Transverse colon (tissue), 4 donors: ENCODE results near the gene TRIP10. TPM values are rescaled to one million over a fixed set of nuclear protein-coding genes. Genes with fewer than 3 reads are reported as not detected.

Experiments used
- DNase-seq: peaks from one replicate; pipeline ENCODE4 v3.0.0-alpha.2; 2019
- H3K27ac ChIP-seq, 4 donors: fragments of 200-600 bp; sonication (generic); 2 replicates each; pipeline ENCODE4 v1.5.1; 2016 to 2018; ENCODE audit warnings: inconsistent platforms in 4 of 4
- H3K27me3 ChIP-seq: fragments of 200-600 bp; sonication (generic); 2 replicates; pipeline ENCODE4 v1.5.1; 2017; ENCODE audit warnings: inconsistent platforms
- H3K36me3 ChIP-seq, 4 donors: fragments of 200-600 bp; sonication (generic); 2 replicates each; pipeline ENCODE4 v1.5.1; 2017 to 2019; ENCODE audit warnings: inconsistent platforms in 4 of 4
- H3K4me1 ChIP-seq, 4 donors: fragments of 200-600 bp; sonication (generic); 2 replicates each; pipeline ENCODE4 v1.5.1; 2017 to 2020; ENCODE audit warnings: inconsistent platforms in 4 of 4
- H3K4me3 ChIP-seq, 4 donors: fragments of 200-600 bp; sonication (generic); 1 replicate in 1 of 4; 2 replicates in 3 of 4; pipeline versions ENCODE4 v1.5.1 to v1.6.1; 2017 to 2019; ENCODE audit warnings: inconsistent platforms in 4 of 4
- H3K9me3 ChIP-seq, 2 donors: fragments of 200-600 bp; sonication (generic); 2 replicates each; pipeline ENCODE4 v1.5.1; 2017 to 2019; ENCODE audit warnings: inconsistent platforms in 2 of 2
- EP300 ChIP-seq: sonication (generic); formaldehyde crosslinking; IDR thresholded peaks from one replicate; pipeline ENCODE4 v1.6.1; 2017; ENCODE audit warnings: antibody characterized with exemption, low read depth
- POLR2A ChIP-seq: fragments of 450-650 bp; IDR thresholded peaks from one replicate; pipeline ENCODE4 v1.6.1; 2016; ENCODE audit warnings: antibody characterized with exemption, mild to moderate bottlenecking, moderate library complexity
- POLR2AphosphoS5 ChIP-seq, 3 donors: sonication (generic); formaldehyde crosslinking; IDR thresholded peaks; one replicate each; pipeline ENCODE4 v1.6.1; 2016; ENCODE audit warnings: antibody characterized with exemption in 3 of 3
- WGBS, 2 donors: methylation state at CpG; one replicate each; pipeline ENCODE4 v1.1.5; 2018; ENCODE audit warnings: low coverage in 1 of 2; 5-methylcytosine and 5-hydroxymethylcytosine counted together
- in situ Hi-C, 4 donors: fragments of 200-750 bp; cut with MboI; loops; one replicate each; pipeline versions ENCODE4 v1.15.0 to v1.15.1; 2017; ENCODE audit warnings: low sequenced_read_pairs in 3 of 4, low pct_ligation_motif_present in 1 of 4, low pct_unique_long_range_greater_than_20kb in 1 of 4
- intact Hi-C: fragments of 100-400 bp; cut with DNase I; formaldehyde crosslinking; loops from one replicate; pipeline ENCODE4 v1.15.1; 2023; ENCODE audit warnings: low total_unique reads
- total RNA-seq, 4 donors: library from RNA; depleted of rRNA; stranded (reverse); fragments of >200 nt; gene quantifications; one replicate each; pipeline ENCODE4 v1.1.0, GENCODE V29; 2016
- TF ChIP-seq, protein P1 (sequence below), 5 experiments: fragments of 200-600 bp in 3 of 5; fragments of 450-650 bp in 2 of 5; sonication (generic) in 3 of 5; IDR thresholded peaks; 1 replicate in 2 of 5; 2 replicates in 3 of 5; pipeline ENCODE4 v1.5.1; 2016 to 2017; ENCODE audit warnings: antibody characterized with exemption in 5 of 5, inconsistent platforms in 3 of 5, mild to moderate bottlenecking in 2 of 5, moderate library complexity in 1 of 5

Gene TRIP10
- total RNA-seq, 4 donors from 2014 or later, result 55.5 to 227 (median 78.8) TPM

DNA sequence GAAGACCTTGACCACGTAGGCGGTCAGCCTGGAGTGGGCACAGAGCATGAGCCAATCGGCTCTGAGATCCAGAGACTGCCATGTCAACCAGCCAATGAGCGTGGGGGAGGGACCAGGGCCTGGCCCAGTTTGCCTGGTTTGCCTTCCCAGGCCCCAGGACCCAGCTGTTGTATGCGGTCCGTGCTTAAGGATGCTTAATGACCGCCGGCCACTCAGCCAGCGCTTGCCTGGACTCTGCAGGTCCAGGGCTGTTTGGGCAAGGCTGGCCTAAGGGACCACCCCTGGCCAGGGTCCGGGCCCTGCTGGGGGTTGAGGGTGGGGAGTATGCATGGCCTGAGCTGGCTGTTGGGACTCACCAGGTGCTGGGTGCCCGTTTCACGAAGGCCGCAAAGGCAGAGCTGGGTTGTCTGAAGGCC lies 46.4 kb upstream of the TRIP10 start:
- intact Hi-C loops (no loop called here), in situ Hi-C loops (no loop called here)
- H3K4me3 ChIP-seq, result no peak overlapping the region
- WGBS, 2 donors, result 88 to 93% methylated on average over 3 to 13 of the region's 13 CpGs
- H3K27me3 ChIP-seq, result no peaks in the 10 kb centered on the region
- no peak overlapping the region for H3K27ac ChIP-seq
- no peaks in the 10 kb centered on the region for H3K9me3 ChIP-seq
- DNase-seq, result no peak
- TF ChIP-seq POLR2AphosphoS5 (IDR thresholded peaks at IDR 0.05) (no peak), EP300 (no peak), POLR2A (no peak)
- TF ChIP-seq, protein P1, sequence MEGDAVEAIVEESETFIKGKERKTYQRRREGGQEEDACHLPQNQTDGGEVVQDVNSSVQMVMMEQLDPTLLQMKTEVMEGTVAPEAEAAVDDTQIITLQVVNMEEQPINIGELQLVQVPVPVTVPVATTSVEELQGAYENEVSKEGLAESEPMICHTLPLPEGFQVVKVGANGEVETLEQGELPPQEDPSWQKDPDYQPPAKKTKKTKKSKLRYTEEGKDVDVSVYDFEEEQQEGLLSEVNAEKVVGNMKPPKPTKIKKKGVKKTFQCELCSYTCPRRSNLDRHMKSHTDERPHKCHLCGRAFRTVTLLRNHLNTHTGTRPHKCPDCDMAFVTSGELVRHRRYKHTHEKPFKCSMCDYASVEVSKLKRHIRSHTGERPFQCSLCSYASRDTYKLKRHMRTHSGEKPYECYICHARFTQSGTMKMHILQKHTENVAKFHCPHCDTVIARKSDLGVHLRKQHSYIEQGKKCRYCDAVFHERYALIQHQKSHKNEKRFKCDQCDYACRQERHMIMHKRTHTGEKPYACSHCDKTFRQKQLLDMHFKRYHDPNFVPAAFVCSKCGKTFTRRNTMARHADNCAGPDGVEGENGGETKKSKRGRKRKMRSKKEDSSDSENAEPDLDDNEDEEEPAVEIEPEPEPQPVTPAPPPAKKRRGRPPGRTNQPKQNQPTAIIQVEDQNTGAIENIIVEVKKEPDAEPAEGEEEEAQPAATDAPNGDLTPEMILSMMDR (IDR thresholded peaks at IDR 0.05), result no peak
- H3K36me3 ChIP-seq, result no peaks in the 10 kb centered on the region
- H3K4me1 ChIP-seq, result no peaks in the 10 kb centered on the region

- H3K36me3 ChIP-seq, result no peaks in the 10 kb centered on the region
- no peaks in the 10 kb centered on the region for H3K9me3 ChIP-seq
- no peak overlapping the region for H3K27ac ChIP-seq
- TF ChIP-seq POLR2A (no peak), EP300 (no peak), POLR2AphosphoS5 (IDR thresholded peaks at IDR 0.05) (no peak)
- TF ChIP-seq, protein P1 (IDR thresholded peaks at IDR 0.05), result no peak
- DNase-seq, result no peak
- in situ Hi-C loops (no loop called here), intact Hi-C loops (no loop called here)
- H3K4me3 ChIP-seq, result no peak overlapping the region
- WGBS, 2 donors, result 68% methylated on average over 6 of the region's 7 CpGs; no CpG with 5 or more reads in 1 of the 2 donors
- H3K27me3 ChIP-seq, result no peaks in the 10 kb centered on the region
- no peaks in the 10 kb centered on the region for H3K4me1 ChIP-seq
Observed at GRCh38 chr19:6693681-6694080, 45.8 kb upstream of the TRIP10 start.

- Histone ChIP-seq H3K9me3 (no peaks in the 10 kb centered on the region), H3K36me3 (no peaks in the 10 kb centered on the region), H3K4me1 (no peaks in the 10 kb centered on the region), H3K4me3 (no peak overlapping the region), H3K27ac (no peak overlapping the region), H3K27me3 (no peaks in the 10 kb centered on the region)
- DNase-seq, result no peak
- WGBS, 2 donors, result 85 to 96% methylated on average over 4 to 25 of the region's 25 CpGs
- in situ Hi-C loops, result no loop called here
- TF ChIP-seq EP300 (no peak), POLR2A (no peak), POLR2AphosphoS5 (IDR thresholded peaks at IDR 0.05) (no peak)
- TF ChIP-seq, protein P1 (IDR thresholded peaks at IDR 0.05), result no peak
- intact Hi-C loops, result no loop called here
Observed at GRCh38 chr19:6694147-6694815, 45.2 kb upstream of the TRIP10 start.

- WGBS, 2 donors, result 89% methylated on average over 18 of the region's 18 CpGs; no CpG with 5 or more reads in 1 of the 2 donors
- H3K27ac ChIP-seq, result no peak overlapping the region
- intact Hi-C loops (no loop called here), in situ Hi-C loops (no loop called here)
- H3K4me1 ChIP-seq, result no peaks in the 10 kb centered on the region
- no peaks in the 10 kb centered on the region for H3K27me3 ChIP-seq
- TF ChIP-seq EP300 (no peak), POLR2A (no peak), POLR2AphosphoS5 (IDR thresholded peaks at IDR 0.05) (no peak)
- TF ChIP-seq, protein P1 (IDR thresholded peaks at IDR 0.05), result no peak
- DNase-seq, result no peak
- no peak overlapping the region for H3K4me3 ChIP-seq
- no peaks in the 10 kb centered on the region for H3K36me3 ChIP-seq
- H3K9me3 ChIP-seq, result no peaks in the 10 kb centered on the region
Observed at GRCh38 chr19:6696239-6696820, 43.1 kb upstream of the TRIP10 start.
